HuH-7 (cell line): Measurements from ENCODE around the gene KRT82.

Experiments used
- DNase-seq: peaks from one replicate; pipeline ENCODE4 v3.0.0; 2011; ENCODE audit warnings: low spot score

KRT82 gene

DNA sequence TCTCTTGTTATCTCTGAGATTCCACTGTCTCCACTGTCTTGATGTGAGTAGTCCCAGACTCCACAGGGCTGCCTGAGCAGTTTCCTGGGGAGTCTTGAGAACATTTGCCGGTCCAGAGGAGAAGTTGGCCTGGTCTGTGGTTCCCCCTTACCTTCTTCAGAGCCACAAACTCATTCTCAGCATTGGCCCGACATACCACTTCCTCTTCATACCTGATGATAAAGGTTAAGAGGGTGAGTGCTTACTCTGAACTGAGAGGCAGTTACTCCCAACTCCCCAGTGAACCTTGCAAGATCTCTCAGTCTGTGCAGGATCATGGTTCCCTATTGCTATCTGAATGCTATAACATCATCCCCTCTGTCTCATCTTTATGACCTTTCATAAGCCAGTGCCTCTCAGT lies 23.3 kb downstream of the KRT82 start:
- DNase-seq, result no peak

DNA sequence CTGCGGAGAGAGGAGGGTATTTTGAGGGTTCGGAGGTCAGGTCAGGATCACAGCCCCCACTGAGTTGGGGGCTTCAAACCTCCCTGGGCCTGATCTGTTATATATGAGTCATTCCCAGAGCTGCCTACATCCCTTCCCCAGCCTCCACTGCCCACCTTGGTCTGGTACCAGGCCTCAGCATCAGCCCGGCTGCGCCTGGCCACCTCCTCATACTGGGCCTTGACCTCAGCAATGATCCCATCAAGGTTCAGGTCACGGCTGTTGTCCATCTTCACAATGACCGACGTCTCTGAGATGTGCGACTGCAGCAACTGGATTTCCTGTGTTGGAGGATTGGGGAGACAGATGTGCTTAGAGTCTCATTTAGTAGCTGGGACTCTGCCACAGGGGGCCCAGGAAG lies 24.9 kb downstream of the KRT82 start:
- no peak for DNase-seq

DNA sequence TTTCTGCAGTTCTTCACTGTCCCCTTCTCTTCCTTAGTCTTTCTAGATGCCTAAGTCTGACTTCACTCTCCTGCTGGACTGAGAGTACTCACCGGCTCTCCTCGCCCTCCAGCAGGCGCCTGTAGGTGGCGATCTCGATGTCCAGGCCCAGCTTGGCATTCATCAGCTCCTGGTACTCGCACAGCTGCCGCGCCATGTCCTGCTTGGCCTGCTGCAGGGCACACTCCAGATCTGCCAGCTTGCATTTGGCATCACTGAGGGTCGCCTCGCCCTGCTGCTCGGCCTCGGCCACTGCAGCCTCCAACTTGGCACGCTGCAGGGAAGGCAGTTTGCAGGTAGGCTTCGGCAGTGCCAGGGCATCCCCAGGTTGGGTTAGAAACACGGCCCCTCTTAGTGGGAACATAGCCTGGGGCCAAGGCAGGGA lies 25.9 kb downstream of the KRT82 start:
- peak; percentile 65 for DNase-seq

DNA sequence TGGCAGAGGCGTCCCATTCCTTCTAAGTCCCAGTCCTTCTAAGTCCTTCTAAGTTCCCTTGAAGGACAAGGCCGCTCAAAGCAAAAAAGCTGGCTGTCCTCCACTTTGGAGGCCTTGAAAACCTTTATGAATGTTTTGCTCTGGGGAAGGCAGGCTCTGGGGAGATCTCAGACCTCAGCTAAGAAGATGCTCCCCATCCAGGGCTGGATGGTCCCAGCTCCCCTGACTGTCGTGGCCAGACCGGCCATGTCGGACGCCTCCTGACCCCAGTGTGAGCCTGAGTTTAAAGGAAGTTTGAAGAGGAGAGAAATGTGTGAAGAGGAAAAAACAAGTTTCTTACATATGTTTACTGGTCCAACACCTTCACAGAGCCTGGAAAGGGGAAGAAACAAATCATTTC lies 26.6 kb downstream of the KRT82 start:
- DNase-seq, result no peak

DNA sequence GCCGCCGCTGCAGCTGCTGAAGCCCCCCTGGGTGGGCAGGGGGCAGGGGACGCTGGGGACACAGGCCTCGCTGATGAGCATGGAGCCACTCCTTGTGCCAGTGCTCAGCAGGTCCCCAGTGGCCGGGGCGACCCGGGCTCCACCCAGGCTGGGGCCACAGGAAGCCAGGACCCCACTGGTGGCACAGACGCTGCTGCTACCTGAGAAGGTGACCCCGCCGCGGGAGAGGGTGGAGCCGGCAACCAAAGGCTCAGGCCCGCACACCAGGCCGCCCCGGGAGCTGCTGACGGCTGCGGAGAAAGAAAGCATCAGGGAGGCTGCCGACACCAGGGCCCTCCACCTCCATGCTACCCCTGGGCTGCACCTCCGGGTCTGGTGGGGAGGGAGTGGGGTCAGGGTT lies 28.0 kb downstream of the KRT82 start:
- no peak for DNase-seq

DNA sequence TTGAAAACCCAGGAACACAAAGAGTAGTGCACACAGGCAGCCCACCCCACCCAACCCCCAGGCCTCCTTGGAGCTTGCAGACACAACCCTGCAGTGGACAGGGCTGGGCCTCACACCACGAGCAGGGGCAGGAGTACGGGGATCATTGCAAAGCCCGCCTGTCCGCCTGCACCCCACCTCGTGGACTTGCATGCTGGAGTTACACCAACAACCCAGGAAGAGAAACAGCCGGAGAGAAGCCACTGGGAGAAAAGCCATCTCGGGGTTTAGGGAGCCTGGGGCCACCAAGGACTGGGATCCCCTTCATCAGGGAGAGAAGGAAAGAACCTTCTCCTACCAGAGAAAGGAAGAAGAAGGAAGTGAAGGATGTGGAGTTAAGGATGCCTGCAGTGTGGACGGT lies 28.9 kb downstream of the KRT82 start:
- no peak for DNase-seq

DNA sequence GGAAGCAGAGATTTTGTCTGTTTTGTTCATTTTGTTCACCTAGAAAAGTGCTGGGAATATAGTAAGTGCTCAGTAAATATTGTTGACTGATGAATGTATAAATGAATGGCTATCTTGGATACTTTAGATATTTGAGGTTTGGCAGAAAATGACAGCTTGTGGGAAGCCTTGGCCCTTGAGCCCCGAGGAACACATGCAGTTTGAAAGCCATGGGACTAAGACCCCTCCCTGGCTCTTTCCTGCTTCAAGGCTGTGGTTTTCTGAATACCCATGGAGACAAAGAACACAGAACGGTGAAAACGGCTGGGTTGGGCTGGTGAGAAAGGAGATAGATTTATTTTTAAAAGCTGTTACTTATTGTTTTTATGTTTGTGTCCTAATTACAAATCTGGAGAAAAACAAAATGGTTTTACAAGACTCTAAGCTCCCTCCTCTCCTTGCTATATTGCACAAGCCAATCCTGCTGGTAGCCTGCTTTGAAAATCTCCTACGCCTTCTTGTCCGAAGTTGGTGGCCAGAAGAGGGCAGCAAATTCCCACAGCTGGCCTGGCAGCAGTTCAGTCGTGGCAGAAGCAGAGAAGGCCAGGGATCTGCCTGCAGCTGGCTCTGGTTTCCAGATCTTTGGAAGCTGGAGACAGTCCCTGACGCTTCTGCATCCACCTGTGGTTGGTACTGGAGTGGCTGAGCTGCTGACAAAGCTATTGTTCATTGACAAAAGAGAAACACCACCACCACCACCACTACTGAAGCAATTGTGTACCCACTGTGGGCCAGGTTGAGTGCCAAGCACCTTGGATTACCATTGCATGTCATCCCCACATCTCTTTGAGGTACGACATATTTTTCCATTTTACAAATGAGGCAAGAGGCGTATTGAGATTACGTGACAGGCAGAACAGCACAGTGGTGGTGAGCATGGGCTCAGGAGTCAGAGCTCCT lies 33.6 kb downstream of the KRT82 start:
- peak; percentile 91 for DNase-seq

DNA sequence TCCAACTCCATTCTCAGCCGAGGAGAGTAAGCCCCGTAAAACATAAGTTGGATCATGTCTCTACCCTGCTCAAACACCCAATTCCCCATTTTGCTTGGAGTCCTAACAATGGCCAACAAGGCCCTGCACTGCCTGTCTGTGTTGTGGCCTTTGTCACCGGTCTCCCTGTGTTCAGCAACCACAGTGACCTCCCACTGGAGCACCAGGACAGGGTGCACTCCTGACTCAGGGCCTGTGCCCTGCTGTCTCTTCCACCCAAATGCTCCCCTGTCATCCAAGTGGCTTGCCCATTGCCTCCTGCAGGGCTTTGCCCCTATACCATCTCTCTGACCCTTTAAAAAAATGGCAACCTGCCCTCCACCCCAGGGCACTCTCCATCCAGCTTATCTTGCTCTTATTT lies 34.4 kb downstream of the KRT82 start:
- DNase-seq, result no peak

DNA sequence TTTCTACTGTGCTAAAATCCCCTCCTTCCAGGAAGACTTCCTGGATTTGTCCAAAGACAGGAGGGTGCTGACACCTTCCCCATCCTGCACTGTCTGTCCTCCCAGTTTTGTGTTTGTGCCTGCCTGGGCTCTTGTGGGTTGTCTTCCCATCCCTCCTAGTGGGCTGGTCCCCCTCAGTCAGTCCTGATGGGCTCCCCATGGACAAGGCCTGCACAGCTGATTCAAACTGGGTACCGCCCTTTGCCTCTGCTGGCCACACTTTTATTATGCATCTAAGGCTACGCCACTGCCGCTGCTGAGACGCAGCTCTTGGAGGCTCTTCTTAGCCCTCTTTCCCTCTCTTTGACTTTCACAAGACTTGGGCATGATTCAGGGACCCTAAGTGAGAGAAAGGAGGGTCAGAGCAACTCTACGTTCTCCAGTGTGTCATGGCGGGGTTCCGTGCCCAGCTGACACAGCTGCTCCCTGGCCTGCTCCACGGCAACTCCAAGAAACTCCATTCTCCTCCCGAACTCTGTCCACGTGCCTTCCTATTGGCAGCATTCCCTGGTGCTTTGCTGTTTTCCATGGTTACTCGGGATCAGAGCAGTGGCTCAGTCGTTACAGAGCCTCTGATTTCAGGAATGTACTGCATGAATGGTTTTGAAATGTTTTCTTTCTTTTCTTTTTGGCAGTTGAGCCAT lies 35.1 kb downstream of the KRT82 start:
- DNase-seq, result no peak

DNA sequence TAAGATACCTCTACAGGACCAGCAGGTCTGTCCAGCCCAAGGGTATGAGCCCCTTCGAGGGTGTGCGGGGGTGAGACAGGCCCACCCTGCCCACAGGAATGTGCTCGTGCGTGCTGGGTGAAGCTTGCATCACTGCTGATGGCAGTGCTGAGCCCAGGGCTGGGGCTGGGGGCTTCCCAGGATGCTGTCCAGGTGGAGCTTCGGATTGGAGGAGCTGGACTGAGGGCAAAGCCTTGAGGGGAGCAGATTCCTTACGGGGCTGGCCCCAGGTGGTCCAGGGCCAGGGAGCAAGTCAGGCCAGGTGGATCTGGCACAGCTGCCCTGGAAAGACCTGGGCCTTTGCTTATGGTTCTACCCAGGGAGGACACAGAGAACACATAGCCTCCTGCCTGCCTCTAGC lies 36.3 kb downstream of the KRT82 start:
- DNase-seq, result no peak

DNA sequence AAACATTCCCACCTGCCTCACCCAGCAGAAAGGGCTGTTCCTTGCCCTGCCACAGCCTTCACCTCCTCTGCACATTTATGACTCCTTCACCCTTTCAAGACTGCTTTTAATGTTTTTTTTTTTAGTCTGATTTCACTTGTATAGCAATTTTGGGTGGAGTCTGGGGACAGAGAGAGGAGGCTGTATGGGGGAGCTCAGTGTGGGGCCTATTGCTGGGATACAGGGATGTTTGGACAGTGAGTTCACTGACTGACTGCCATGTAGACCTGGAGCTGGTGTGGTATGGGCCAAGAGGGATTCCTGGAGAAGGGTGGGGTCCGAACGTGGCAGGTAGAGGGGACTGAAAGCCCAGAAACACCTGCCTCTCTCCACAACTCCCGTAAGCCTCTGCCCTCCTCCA lies 36.9 kb downstream of the KRT82 start:
- no peak for DNase-seq

DNA sequence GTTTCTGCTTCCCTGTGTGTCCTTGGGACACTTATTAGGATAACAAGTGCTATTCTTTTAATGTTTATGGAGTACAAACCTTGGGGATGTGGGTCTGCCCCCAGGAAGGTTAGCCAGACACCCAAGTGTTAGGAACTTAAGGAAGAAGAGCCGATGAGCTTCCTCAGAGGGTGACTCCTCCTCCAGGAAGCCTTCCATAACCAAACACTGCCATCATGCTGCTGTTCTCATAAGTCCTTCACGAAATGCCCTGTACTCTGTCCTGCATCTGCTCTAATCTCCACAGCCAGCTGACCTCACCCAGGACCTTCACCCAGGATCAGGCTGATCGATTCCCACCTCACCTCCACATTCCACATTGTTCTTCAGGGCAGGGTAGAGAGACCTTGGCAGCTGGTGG lies 37.6 kb downstream of the KRT82 start:
- no peak for DNase-seq

DNA sequence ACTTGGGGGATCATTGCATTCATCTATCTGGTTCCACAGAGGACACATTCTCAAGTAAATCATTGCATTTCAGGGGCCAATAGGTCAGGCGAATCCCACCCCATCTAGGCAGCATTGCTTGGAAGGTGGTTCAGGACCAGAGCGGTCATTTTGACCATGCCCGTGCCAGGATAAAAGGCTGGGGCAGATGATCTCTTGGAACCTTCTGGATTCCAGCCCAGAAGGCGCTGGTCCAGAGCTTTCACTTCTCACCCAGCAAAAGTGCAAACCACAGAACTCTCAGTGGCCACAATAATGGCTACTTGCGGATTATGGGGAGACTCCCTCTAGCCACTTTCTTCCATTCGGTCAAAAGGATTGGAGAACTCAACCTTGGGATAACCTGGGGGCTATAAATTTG lies 38.3 kb downstream of the KRT82 start:
- no peak for DNase-seq

DNA sequence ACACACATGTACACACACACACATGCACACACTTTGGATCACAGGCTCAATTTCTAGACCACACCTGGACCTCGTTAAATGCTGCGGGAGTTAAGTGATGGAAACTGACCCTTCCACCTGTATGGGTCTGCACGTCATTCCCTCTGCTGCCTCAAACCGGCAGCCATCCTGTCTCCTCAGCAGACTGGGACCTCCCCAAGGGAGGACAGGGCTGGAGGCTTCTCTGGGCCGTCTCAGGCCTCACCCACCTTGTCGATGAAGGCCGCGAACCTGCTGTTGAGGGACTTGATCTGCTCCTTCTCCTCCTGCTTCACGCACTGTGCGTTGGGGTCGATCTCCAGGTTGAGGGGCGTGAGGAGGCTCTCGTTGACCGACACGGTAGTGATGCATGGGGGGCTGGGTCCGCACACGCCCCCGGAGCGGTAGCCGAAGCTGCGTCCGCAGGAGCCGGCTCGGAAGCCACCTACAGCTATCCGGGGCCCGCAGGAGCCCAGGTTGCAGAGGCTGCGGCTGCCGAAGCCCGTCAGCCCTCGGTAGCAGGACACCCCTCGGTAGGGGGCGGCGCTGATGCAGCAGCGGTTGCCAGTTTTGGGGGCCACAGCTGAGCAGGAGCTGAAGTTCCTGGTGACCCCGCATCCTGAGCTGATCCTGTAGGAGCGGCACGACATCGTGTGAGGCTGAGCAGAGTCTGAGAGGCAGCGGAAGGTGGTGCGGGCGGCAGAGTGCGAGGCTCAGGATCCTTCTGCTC lies 39.2 kb downstream of the KRT82 start, which contains the start of gene KRT85:
TSS of gene KRT85 (minus strand) at position 744 of the 748 bp plus-strand sequence. CDS start at position 668, 76 bp downstream.
- no peak for DNase-seq

DNA sequence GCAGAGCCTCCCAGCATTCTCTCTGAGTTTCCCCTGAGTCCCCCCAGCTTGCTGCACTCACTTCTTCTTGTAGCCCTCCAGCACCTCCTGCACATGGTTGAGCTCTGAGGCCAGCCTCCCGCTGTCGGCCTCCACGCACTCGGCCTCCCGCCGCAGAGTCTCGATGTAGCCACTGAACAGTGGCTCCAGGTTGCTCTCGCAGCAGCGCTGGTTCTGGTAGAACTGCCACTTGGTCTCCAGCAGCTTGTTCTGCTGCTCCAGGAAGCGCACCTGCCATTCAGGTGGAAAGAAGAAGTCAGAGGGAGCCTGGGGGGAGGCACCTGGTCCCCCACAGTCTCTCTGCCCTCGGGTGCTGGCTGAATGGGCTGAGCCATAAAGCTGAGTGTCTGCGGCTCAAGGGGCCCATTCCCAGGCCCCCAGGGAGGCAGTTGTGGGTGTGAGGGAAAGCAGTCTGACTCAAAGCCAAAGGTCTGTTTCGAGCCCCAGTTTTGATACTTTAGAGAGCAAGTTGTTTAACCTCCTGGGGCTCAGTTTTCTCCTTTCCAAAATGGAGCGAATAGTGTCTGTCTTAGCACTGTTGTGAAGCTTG lies 41.1 kb downstream of the KRT82 start:
- no peak for DNase-seq

DNA sequence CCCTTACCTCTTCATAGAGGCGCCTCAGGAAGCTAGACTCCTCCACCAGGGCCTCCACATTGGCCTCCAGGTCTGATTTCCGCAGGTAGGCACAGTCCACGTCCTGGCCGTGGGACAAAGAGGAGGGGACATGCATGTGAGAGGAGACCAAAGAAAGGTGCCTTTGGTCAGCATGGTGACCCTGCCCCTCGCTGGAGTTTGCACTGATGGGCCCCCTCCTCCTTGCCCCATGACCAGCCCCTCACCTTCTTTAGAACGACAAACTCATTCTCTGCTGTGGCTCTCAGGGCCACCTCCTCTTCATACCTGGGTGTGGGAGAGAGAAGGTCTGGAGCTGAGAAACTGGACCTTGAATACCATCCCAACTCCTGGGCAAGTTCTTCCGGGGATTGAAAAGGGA lies 42.1 kb downstream of the KRT82 start:
- DNase-seq, result no peak

DNA sequence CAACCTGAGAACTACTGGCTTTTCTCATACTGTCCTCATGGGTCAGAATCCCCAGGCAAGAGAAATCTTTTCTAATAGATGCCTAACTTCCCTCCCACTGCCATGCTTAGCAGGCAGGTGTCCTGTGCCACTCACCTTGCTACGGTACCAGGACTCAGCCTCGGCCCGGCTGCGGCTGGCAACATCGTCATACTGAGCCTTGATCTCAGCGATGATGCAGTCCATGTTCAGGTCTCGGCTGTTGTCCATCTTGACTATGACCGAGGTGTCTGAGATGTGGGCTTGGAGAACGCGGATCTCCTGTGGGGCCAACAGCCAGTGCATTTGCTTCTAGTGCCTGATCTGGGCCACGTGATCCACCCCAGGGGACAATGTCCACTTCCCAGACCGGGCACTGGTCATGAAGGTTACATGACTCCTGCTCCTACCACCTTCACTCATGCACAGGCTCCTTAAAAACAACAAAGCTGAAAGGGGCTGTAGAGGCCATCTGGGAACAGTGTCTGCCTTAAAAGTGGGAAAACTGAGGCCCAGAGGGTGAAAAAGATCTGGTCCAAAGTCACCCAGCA lies 42.9 kb downstream of the KRT82 start:
- no peak for DNase-seq

DNA sequence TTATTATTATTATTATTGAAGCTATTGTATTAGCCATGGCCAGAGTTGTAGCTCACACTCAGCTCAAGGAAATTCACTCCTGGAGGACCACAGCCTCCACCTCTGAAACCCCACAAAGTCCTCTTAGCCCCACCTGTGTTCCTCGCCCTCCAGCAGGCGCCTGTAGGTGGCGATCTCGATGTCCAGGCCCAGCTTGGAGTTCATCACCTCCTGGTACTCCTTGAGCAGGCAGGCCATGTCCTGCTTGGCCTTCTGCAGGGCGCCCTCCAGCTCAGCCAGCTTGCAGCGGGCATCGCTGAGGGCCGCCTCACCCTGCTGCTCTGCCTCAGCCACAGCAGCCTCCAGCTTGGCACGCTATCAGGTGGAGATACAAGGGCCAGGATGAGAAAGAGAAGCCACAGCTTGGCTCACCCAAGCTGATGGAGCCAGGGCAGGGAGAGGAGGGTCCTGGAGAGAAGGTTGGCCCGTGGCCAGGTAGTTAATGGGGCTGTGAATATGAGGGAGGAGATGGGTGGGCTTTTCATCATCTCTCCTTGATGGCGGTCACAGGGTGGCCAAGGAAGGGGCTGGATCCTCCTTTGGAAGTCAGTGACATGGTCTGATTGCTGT lies 43.9 kb downstream of the KRT82 start:
- peak; percentile 63 for DNase-seq

DNA sequence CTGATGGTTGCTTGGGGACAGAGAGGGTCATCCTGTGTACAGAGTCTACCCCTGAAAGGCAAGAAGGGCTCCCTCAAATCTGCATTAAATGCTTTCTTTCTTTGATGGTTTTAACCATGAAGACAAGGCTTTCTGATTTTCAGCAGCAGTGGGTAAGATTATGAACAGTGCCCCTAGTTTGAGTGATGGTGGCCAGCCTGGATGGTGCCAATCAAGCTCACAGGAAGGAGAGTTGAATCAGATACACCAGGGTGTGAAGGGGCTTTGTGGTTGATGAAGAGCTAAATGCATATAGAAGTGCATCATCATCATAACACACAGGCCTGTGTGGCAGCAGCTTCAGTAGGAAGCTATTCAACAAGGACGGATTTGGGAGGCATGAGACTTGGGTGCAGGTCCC lies 44.6 kb downstream of the KRT82 start:
- no peak for DNase-seq

DNA sequence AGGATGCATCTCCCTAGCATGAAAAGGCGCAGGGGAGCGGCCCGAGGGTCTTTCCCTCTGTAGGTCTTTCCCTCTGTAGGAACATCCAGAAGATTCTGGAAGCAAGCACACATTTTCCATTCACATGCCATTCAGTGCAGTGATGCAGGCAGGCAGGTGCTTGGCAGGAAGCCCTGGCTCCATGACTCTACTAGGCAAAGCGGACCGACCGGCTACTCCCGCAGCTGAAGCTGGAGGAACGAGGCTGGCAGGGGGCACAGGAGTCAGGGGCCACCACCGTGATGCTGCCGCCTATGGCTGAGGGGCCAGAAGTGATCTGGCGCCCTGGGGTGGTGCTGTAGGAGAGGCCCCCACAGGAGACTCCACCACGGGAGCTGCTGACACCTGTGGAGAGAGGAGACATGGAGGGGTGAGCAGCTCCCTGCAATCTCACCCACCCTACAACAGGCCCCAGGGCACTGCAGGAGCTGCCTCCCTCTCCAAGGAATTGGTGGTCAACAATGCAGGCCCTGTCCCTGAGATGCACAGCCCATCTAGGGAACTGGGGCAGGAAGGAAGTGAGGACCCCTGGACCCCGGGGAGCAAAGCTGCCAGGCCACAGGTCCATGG lies 45.4 kb downstream of the KRT82 start:
- no peak for DNase-seq

DNA sequence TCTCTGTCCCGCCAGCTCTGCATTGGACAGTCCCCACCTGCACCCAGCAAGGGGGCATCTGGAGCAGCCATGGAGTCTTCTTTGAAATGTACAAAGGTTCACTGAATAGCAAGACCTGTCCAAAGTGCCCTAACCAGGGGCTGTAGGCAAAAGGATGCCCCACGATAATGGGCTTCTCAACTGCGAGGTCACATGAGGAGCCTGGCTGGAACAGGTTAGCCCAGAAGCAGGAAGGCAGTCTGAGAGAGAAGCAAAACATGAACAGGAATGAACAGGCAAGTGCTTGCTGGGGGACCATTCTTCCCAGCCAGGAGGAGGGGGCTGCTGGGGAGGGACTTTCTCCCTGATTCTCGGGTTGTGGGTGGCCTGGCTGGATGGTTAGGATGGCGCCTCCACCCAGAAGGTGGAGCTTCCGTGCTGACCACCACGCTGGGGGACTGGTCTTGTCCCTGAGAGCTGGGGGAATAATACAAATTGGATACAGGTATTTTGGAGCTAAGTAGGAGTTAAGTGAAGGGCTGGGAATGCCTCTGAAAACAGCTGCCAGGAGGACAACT lies 46.0 kb downstream of the KRT82 start:
- DNase-seq, result no peak
